ENCODE measurements around the gene FILIP1. TPM values are rescaled to one million over a fixed set of nuclear protein-coding genes. Genes with fewer than 3 reads are reported as not detected.

Gene FILIP1
- total RNA-seq, 6 donors from 2014 or later, result 16.7 to 31.7 (median 21.7) TPM

GRCh38 chr6:75480425-75480824 lies 13.2 kb downstream of the FILIP1 start:
- Histone ChIP-seq H3K27ac (peak overlapping the region in 1 of 4 donors; percentile 20), H3K36me3 (no peaks in the 10 kb centered on the region), H3K27me3 (no peaks in the 10 kb centered on the region), H3K4me1 (peaks cover 0 to 18% (median 6%) of the 10 kb centered on the region in 4 donors), H3K9me3 (no peaks in the 10 kb centered on the region), H3K4me3 (no peak overlapping the region)
- WGBS, 2 donors, result 25 to 39% methylated on average over 1 of the region's 1 CpG
- DNase-seq (no peak), ATAC-seq (ENCODE audit: low FRiP score in 2 of 2) (peak; percentile 49 to 52)
- TF ChIP-seq CTCF (IDR thresholded peaks at IDR 0.05) (no peak), POLR2A (IDR thresholded peaks at IDR 0.05) (no peak), EP300 (IDR thresholded peaks at IDR 0.05) (peak in 1 of 4 donors; percentile 18), POLR2AphosphoS5 (IDR thresholded peaks at IDR 0.05) (no peak)

- no peak for TF ChIP-seq POLR2AphosphoS5 (IDR thresholded peaks at IDR 0.05)
- TF ChIP-seq CTCF (IDR thresholded peaks at IDR 0.05), result no peak
- TF ChIP-seq POLR2A (IDR thresholded peaks at IDR 0.05), result no peak
- no peak for TF ChIP-seq EP300 (IDR thresholded peaks at IDR 0.05)
- 91 to 97% methylated on average over 6 of the region's 6 CpGs for WGBS, 2 donors
- Histone ChIP-seq H3K27ac (no peak overlapping the region), H3K27me3 (no peaks in the 10 kb centered on the region), H3K4me3 (no peak overlapping the region), H3K4me1 (peaks cover 0 to 18% (median 6%) of the 10 kb centered on the region in 4 donors), H3K9me3 (no peaks in the 10 kb centered on the region), H3K36me3 (no peaks in the 10 kb centered on the region)
- DNase-seq (no peak), ATAC-seq (ENCODE audit: low FRiP score in 2 of 2) (no peak)
These were observed 13.9 kb downstream of the FILIP1 start for GRCh38 chr6:75479712-75480111.

GRCh38 chr6:75478929-75479328 lies 14.7 kb downstream of the FILIP1 start:
- no peak overlapping the region for H3K4me3 ChIP-seq
- ATAC-seq (ENCODE audit: low FRiP score in 2 of 2) (no peak), DNase-seq (no peak)
- H3K27me3 ChIP-seq, result no peaks in the 10 kb centered on the region
- H3K4me1 ChIP-seq, result peaks cover 0 to 18% (median 6%) of the 10 kb centered on the region in 4 donors
- no peak overlapping the region for H3K27ac ChIP-seq
- TF ChIP-seq POLR2AphosphoS5 (IDR thresholded peaks at IDR 0.05) (no peak), EP300 (IDR thresholded peaks at IDR 0.05) (no peak), POLR2A (IDR thresholded peaks at IDR 0.05) (no peak), CTCF (IDR thresholded peaks at IDR 0.05) (no peak)
- no peaks in the 10 kb centered on the region for H3K36me3 ChIP-seq
- no peaks in the 10 kb centered on the region for H3K9me3 ChIP-seq

GRCh38 chr6:75472885-75473284 lies 20.7 kb downstream of the FILIP1 start:
- TF ChIP-seq POLR2AphosphoS5 (IDR thresholded peaks at IDR 0.05) (no peak), POLR2A (IDR thresholded peaks at IDR 0.05) (no peak), EP300 (IDR thresholded peaks at IDR 0.05) (no peak), CTCF (IDR thresholded peaks at IDR 0.05) (no peak)
- no peak overlapping the region for H3K4me3 ChIP-seq
- 85 to 91% methylated on average over 1 of the region's 1 CpG for WGBS, 2 donors
- no peaks in the 10 kb centered on the region for H3K9me3 ChIP-seq
- no peaks in the 10 kb centered on the region for H3K36me3 ChIP-seq
- H3K27ac ChIP-seq, result no peak overlapping the region
- H3K4me1 ChIP-seq, result no peaks in the 10 kb centered on the region
- DNase-seq (no peak), ATAC-seq (ENCODE audit: low FRiP score in 2 of 2) (no peak)
- H3K27me3 ChIP-seq, result no peaks in the 10 kb centered on the region

- Histone ChIP-seq H3K4me3 (no peak overlapping the region), H3K27ac (no peak overlapping the region), H3K27me3 (no peaks in the 10 kb centered on the region), H3K36me3 (no peaks in the 10 kb centered on the region), H3K9me3 (no peaks in the 10 kb centered on the region), H3K4me1 (no peaks in the 10 kb centered on the region)
- TF ChIP-seq CTCF (IDR thresholded peaks at IDR 0.05), result no peak
- no peak for TF ChIP-seq POLR2A (IDR thresholded peaks at IDR 0.05)
- no peak for TF ChIP-seq POLR2AphosphoS5 (IDR thresholded peaks at IDR 0.05)
- no peak for TF ChIP-seq EP300 (IDR thresholded peaks at IDR 0.05)
- 46 to 65% methylated on average over 3 of the region's 3 CpGs for WGBS, 2 donors
- DNase-seq (no peak), ATAC-seq (ENCODE audit: low FRiP score in 2 of 2) (no peak)
These were observed 25.6 kb downstream of the FILIP1 start for GRCh38 chr6:75467966-75468365.

Data from upper lobe of left lung (tissue), 6 donors.